Testis (tissue), 2 donors: Measurements from ENCODE around the gene ALDH1A2.

Experiments
- POLR2A ChIP-seq: fragments of 450-650 bp; IDR thresholded peaks from one replicate; pipeline ENCODE4 v1.6.1; 2017; ENCODE audit warnings: antibody characterized with exemption, mild to moderate bottlenecking, moderate library complexity
- TF ChIP-seq, protein P1 (sequence below), 3 experiments: fragments of 450-650 bp in 2 of 3; fragments of 200-600 bp in 1 of 3; sonication (generic) in 1 of 3; IDR thresholded peaks; one replicate each; pipeline ENCODE4 v1.5.1; 2016 to 2019; ENCODE audit warnings: antibody characterized with exemption in 3 of 3, mild to moderate bottlenecking in 2 of 3, moderate library complexity in 1 of 3

GRCh38 chr15:58056015-58056414 is 9.5 kb downstream of the ALDH1A2 start:
- TF ChIP-seq, protein P1, sequence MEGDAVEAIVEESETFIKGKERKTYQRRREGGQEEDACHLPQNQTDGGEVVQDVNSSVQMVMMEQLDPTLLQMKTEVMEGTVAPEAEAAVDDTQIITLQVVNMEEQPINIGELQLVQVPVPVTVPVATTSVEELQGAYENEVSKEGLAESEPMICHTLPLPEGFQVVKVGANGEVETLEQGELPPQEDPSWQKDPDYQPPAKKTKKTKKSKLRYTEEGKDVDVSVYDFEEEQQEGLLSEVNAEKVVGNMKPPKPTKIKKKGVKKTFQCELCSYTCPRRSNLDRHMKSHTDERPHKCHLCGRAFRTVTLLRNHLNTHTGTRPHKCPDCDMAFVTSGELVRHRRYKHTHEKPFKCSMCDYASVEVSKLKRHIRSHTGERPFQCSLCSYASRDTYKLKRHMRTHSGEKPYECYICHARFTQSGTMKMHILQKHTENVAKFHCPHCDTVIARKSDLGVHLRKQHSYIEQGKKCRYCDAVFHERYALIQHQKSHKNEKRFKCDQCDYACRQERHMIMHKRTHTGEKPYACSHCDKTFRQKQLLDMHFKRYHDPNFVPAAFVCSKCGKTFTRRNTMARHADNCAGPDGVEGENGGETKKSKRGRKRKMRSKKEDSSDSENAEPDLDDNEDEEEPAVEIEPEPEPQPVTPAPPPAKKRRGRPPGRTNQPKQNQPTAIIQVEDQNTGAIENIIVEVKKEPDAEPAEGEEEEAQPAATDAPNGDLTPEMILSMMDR (IDR thresholded peaks at IDR 0.05): no peak
- no peak for TF ChIP-seq POLR2A
